ENCODE results near the gene SLC16A9. TPM values are rescaled to one million over a fixed set of nuclear protein-coding genes. Genes with fewer than 3 reads are reported as not detected.
A peak's percentile ranks its signal among the peaks of the same experiment; 100 is the strongest.

Gene SLC16A9
- total and polyA plus RNA-seq, 2 donors (not counting 3 experiments of a cell fraction or from before 2014, with no cell fraction given), result 0.35 TPM; not detected in 1

DNA sequence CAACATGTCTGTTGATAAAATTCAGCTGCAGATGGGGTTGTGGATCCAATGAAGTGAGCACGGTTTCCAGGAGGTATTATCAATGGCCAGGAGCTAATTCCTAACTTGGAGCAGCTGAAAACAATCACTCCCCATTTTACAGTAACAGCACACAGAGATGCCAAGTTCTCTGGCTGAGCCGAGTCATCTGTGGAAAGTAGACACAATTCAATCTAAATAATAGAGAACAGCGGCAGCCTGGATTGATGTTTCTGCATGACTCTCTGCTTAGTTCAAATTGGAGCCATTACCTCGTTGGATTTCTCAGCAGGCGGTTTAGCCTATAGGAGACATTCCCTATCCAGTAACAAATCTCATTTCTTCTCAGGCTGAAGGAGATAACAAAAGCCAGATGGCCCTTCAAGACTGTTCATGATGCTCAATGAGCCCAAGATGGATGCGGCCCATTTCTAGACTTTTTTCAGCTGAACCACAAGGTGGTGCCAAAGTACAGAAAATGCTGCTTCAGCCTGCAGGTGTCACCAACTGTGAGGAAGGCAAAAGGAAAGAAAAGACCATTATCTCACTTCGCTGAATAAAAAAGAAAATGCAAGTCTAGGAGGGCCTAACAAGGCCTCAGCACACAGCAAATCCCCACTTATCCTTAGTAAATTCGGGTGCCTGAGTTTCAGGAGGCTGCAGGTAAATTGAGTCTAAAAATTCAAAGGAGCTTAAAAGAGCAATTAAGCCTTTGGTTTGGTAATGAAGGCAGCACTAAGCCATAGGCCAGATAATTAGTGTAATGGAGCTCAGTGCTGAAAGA, 83.7 kb downstream of the SLC16A9 start:
- H3K9me3 ChIP-seq (replicated peaks; ENCODE audit: control insufficient read depth, insufficient read depth, low read length), result no peaks in the 10 kb centered on the region
- no TSS peak for BruUV-seq (replicated peaks)
- ChIA-PET POLR2A (no interaction called here), CTCF (interaction anchor here (0.6 to 9.0 kb wide), 40 partner anchors 8 to 1023 kb away, joined by 3 to 86 read pairs (median 4); partner anchors contain the start of gene CCDC6)
- H3K36me3 ChIP-seq (ENCODE audit: control insufficient read depth in 2 of 2, extremely low read depth in 1 of 2, insufficient read depth in 2 of 2, low read length in 2 of 2), result no peaks in the 10 kb centered on the region
- H4K20me1 ChIP-seq (replicated peaks; ENCODE audit: control insufficient read depth, extremely low read depth, insufficient read depth, low read length), result no peaks in the 10 kb centered on the region
- no peak overlapping the region for H3K27ac ChIP-seq (ENCODE audit: insufficient read depth, low read depth, low read length)
- H2AFZ ChIP-seq (ENCODE audit: low read depth, low read length), result no peak overlapping the region
- FAIRE-seq (peak; percentile 93), DNase-seq (ENCODE audit: low read depth, low spot score) (peak; percentile 67)
- H3K9me1 ChIP-seq (replicated peaks; ENCODE audit: control insufficient read depth, extremely low read depth, insufficient read depth, low read length), result no peaks in the 10 kb centered on the region
- H3K4me1 ChIP-seq (ENCODE audit: control insufficient read depth, extremely low read depth, insufficient read depth, low read length), result no peaks in the 10 kb centered on the region
- no peak overlapping the region for H3K9ac ChIP-seq (replicated peaks; ENCODE audit: extremely low read depth, insufficient read depth, low read length)
- dilution Hi-C loops (cut with MboI; ENCODE audit: extremely low pct_ligation_motif_present, low sequenced_read_pairs) (no loop called here), intact Hi-C loops (cut with micrococcal nuclease) (loop anchor here (1.0 to 2.0 kb wide), 8 partner anchors 183 to 1021 kb away; no protein-coding TSS in a partner anchor)
- H3K4me2 ChIP-seq (ENCODE audit: insufficient read depth, low read length), result no peak overlapping the region
- no peaks in the 10 kb centered on the region for H3K79me2 ChIP-seq (ENCODE audit: control insufficient read depth, insufficient read depth, low read length)
- no peak for TF ChIP-seq EZH2 (IDR thresholded peaks at IDR 0.05; ENCODE audit: borderline replicate concordance, low read depth, low read length, severe bottlenecking)
- TF ChIP-seq POLR2A (IDR thresholded peaks at IDR 0.05; ENCODE audit: low read depth, low read length), result no peak
- no peak for TF ChIP-seq POLR2AphosphoS5 (IDR thresholded peaks at IDR 0.05; ENCODE audit: insufficient read depth, low read depth, low read length)
- TF ChIP-seq CTCF (IDR thresholded peaks at IDR 0.05; ENCODE audit: extremely low read depth in 1 of 2, insufficient read depth in 1 of 2, low read depth in 1 of 2, low read length in 2 of 2), result peak; percentile 68 to 69
- no peak for TF ChIP-seq FOS (IDR thresholded peaks at IDR 0.05; ENCODE audit: borderline replicate concordance, insufficient read depth, low read length)
- peaks cover 4 to 7% of the 10 kb centered on the region in 2 experiments for H3K27me3 ChIP-seq (ENCODE audit: control insufficient read depth in 2 of 2, insufficient read depth in 2 of 2, low read length in 2 of 2)
- H3K4me3 ChIP-seq (replicated peaks in 1 of 3; ENCODE audit: insufficient read depth in 1 of 3, low read depth in 1 of 3, low read length in 3 of 3), result no peak overlapping the region

All from endothelial cell of umbilical vein (primary cell).